Esophagus muscularis mucosa (tissue), 4 donors: ENCODE measurements around the gene VSIG10. TPM values are rescaled to one million over a fixed set of nuclear protein-coding genes. Genes with fewer than 3 reads are reported as not detected.

Source experiments
- DNase-seq: peaks from one replicate; pipeline ENCODE4 v3.0.0-alpha.2; 2017; ENCODE audit errors: extremely low spot score
- H3K27ac ChIP-seq, 4 donors: fragments of 200-600 bp; sonication (generic); replicated peaks in 1 of 4; 1 replicate in 3 of 4; 2 replicates in 1 of 4; pipeline ENCODE4 v1.5.1; 2016 to 2019; ENCODE audit warnings: mild to moderate bottlenecking in 1 of 4
- H3K27me3 ChIP-seq, 4 donors: fragments of 200-600 bp; sonication (generic); one replicate each; pipeline versions ENCODE4 v1.5.1 to v1.6.0; 2016 to 2019
- H3K36me3 ChIP-seq, 4 donors: fragments of 200-600 bp; sonication (generic); one replicate each; pipeline ENCODE4 v1.5.1; 2016 to 2019
- H3K4me1 ChIP-seq, 4 donors: fragments of 200-600 bp; sonication (generic); one replicate each; pipeline ENCODE4 v1.5.1; 2016 to 2019
- H3K4me3 ChIP-seq, 4 donors: fragments of 200-600 bp; sonication (generic); 1 replicate in 2 of 4; 2 replicates in 2 of 4; pipeline ENCODE4 v1.5.1; 2016 to 2019; ENCODE audit warnings: mild to moderate bottlenecking in 4 of 4, moderate library complexity in 1 of 4
- H3K9me3 ChIP-seq, 4 donors: fragments of 200-600 bp; sonication (generic); 1 replicate in 3 of 4; 2 replicates in 1 of 4; pipeline ENCODE4 v1.5.1; 2016 to 2019
- EP300 ChIP-seq: sonication (generic); formaldehyde crosslinking; IDR thresholded peaks from one replicate; pipeline ENCODE4 v1.6.1; 2017; ENCODE audit warnings: antibody characterized with exemption
- POLR2A ChIP-seq: fragments of 450-650 bp; IDR thresholded peaks from one replicate; pipeline ENCODE4 v1.6.1; 2017; ENCODE audit warnings: antibody characterized with exemption, moderate library complexity, mild to moderate bottlenecking, low read depth
- POLR2AphosphoS5 ChIP-seq, 2 donors: sonication (generic); formaldehyde crosslinking; IDR thresholded peaks; one replicate each; pipeline ENCODE4 v1.6.1; 2017; ENCODE audit warnings: antibody characterized with exemption in 2 of 2
- WGBS: methylation state at CpG from one replicate; pipeline ENCODE4 v1.1.5; 2018; 5-methylcytosine and 5-hydroxymethylcytosine counted together
- intact Hi-C: fragments of 100-400 bp; cut with DNase I; formaldehyde crosslinking; loops from one replicate; pipeline ENCODE4 v1.15.1; 2023
- total RNA-seq, 4 donors: library from RNA; depleted of rRNA; stranded (reverse); fragments of >200 nt; gene quantifications; one replicate each; pipeline versions ENCODE4 v1.1.0 to v1.2.1, GENCODE V29; 2016
- TF ChIP-seq, protein P1 (sequence below), 3 experiments: fragments of 200-600 bp in 2 of 3; fragments of 450-650 bp in 1 of 3; sonication (generic) in 2 of 3; IDR thresholded peaks; one replicate each; pipeline ENCODE4 v1.5.1; 2017 to 2019; ENCODE audit warnings: antibody characterized with exemption in 3 of 3, mild to moderate bottlenecking in 2 of 3, moderate library complexity in 1 of 3

Gene VSIG10
- total RNA-seq, 4 donors from 2014 or later, result 14.1 to 71.7 (median 22.0) TPM

DNA sequence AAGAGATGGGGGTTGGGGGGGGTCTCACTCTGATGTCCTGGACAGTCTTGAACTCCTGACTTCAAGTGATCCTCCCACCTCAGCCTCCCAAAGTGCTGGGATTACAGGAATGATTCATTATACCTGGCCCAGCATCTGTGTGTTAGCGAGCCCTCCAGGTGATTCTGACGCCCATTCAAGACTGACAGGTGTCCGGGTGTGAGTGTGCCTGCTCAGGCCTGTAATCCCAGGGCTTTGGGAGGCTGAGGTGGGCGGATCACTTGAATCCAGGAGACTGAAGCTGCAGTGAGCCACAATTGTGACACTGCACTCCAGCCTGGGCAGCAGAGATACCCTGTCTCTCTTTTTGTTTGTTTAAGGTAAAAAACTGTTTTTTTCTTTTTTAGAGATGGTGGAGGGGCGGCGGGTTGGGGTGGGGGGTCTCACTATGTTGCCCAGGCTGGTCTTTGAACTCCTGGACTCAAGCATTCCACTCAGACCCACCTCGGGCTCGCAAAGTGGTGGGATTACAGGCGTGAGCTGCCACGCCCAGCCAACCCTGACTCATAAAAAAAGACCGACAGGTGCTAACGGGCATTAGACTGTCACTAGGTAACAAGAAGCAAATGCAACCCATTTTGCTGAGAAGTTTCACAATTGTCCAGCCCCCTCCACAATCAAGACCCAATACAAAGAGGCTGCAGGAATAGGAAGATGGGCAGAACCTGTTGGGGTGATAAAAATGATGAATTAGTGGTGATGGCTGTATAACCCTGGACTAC is 4.7 kb downstream of the VSIG10 start:
- WGBS, result 89% methylated on average over 12 of the region's 12 CpGs
- DNase-seq, result no peak
- Histone ChIP-seq H3K27me3 (no peaks in the 10 kb centered on the region), H3K4me1 (peaks cover 9 to 16% (median 12%) of the 10 kb centered on the region in 4 donors), H3K4me3 (no peak overlapping the region), H3K36me3 (peaks cover 0 to 12% (median 5%) of the 10 kb centered on the region in 4 donors), H3K27ac (no peak overlapping the region), H3K9me3 (no peaks in the 10 kb centered on the region)
- intact Hi-C loops, result no loop called here
- TF ChIP-seq, protein P1, sequence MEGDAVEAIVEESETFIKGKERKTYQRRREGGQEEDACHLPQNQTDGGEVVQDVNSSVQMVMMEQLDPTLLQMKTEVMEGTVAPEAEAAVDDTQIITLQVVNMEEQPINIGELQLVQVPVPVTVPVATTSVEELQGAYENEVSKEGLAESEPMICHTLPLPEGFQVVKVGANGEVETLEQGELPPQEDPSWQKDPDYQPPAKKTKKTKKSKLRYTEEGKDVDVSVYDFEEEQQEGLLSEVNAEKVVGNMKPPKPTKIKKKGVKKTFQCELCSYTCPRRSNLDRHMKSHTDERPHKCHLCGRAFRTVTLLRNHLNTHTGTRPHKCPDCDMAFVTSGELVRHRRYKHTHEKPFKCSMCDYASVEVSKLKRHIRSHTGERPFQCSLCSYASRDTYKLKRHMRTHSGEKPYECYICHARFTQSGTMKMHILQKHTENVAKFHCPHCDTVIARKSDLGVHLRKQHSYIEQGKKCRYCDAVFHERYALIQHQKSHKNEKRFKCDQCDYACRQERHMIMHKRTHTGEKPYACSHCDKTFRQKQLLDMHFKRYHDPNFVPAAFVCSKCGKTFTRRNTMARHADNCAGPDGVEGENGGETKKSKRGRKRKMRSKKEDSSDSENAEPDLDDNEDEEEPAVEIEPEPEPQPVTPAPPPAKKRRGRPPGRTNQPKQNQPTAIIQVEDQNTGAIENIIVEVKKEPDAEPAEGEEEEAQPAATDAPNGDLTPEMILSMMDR (IDR thresholded peaks at IDR 0.05), result no peak
- TF ChIP-seq POLR2A (no peak), EP300 (no peak), POLR2AphosphoS5 (IDR thresholded peaks at IDR 0.05) (no peak)

DNA sequence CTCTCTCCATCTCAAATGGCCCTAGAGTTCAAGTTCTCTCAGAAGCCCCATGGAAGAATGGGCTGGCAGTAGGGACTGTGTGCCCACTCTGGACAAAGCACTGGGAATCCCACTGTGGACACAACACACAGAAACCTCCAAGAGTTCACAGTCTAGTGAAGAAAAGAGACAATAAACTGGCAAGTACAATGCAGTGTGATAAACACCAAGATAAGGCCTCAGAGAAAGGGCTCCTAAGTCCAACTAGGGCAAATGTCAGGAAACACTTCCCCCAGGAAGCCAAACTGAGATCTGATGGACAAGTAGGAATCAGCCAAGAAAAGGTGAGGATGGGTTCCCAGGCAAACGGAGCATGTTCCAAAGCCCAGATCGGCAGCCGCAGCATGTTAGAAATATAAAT is 5.4 kb downstream of the VSIG10 start:
- 92% methylated on average over 3 of the region's 3 CpGs for WGBS
- Histone ChIP-seq H3K27me3 (no peaks in the 10 kb centered on the region), H3K4me3 (no peak overlapping the region), H3K4me1 (peaks cover 7 to 15% (median 12%) of the 10 kb centered on the region in 4 donors), H3K36me3 (peaks cover 0 to 15% (median 7%) of the 10 kb centered on the region in 4 donors), H3K9me3 (no peaks in the 10 kb centered on the region), H3K27ac (no peak overlapping the region)
- TF ChIP-seq, protein P1 (IDR thresholded peaks at IDR 0.05), result no peak
- TF ChIP-seq POLR2A (no peak), EP300 (no peak), POLR2AphosphoS5 (IDR thresholded peaks at IDR 0.05) (no peak)
- no peak for DNase-seq
- intact Hi-C loops, result no loop called here

DNA sequence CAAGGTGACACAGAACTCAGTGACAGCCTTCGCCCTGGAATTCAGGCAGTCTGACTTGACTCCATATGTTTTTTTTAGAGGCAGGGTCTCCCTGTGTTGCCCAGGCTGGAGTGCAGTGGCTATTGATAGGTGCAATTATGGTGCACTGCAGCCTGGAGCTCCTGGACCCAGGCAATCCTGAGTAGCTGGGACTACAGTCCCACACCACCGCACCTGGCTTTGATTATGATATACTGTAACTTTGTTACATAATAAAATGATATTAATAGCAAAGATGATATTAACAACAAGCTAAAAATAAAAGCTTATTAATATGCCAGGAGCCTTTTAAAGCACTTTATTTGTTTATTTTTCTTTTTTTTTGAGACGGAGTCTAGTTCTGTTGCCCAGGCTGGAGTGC is 9.8 kb downstream of the VSIG10 start:
- 55% methylated on average over 3 of the region's 3 CpGs for WGBS
- H3K27ac ChIP-seq, result no peak overlapping the region

DNA sequence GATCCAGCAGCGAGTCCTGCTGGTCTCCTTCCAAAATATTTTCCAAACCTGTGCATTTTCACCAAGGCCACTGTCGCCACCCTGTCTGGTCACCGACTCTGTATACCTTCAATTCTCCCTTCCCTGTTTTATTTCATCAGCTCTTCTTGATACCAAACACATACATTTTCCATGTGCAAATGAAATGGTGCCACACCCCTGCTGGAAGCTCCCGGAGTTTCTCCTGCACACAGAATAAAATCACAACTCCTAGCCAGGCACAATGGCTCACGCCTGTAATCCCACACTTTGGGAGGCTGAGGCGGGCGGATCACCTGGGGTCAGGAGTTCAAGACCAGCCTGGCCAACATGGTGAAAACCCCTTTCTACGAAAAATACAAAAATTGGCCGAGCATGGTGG is 14.0 kb downstream of the VSIG10 start:
- no peak overlapping the region for H3K27ac ChIP-seq
- no peak overlapping the region for H3K4me3 ChIP-seq
- TF ChIP-seq POLR2AphosphoS5 (IDR thresholded peaks at IDR 0.05), result no peak
- TF ChIP-seq POLR2A, result no peak
- TF ChIP-seq, protein P1 (IDR thresholded peaks at IDR 0.05), result no peak
- no peak for TF ChIP-seq EP300
- DNase-seq, result no peak
- 97% methylated on average over 9 of the region's 9 CpGs for WGBS
- no peaks in the 10 kb centered on the region for H3K4me1 ChIP-seq
- H3K27me3 ChIP-seq, result no peaks in the 10 kb centered on the region
- intact Hi-C loops, result no loop called here
- no peaks in the 10 kb centered on the region for H3K9me3 ChIP-seq
- peaks cover 0 to 41% (median 22%) of the 10 kb centered on the region in 4 donors for H3K36me3 ChIP-seq

More for the DNA sequence above, 9.8 kb downstream of the VSIG10 start:
- no peaks in the 10 kb centered on the region for H3K4me1 ChIP-seq
- intact Hi-C loops, result no loop called here
- no peak for TF ChIP-seq EP300
- TF ChIP-seq, protein P1 (IDR thresholded peaks at IDR 0.05), result no peak
- no peak for TF ChIP-seq POLR2AphosphoS5 (IDR thresholded peaks at IDR 0.05)
- no peak for TF ChIP-seq POLR2A
- H3K27me3 ChIP-seq, result no peaks in the 10 kb centered on the region
- H3K9me3 ChIP-seq, result no peaks in the 10 kb centered on the region
- DNase-seq, result no peak
- H3K36me3 ChIP-seq, result peaks cover 0 to 46% (median 26%) of the 10 kb centered on the region in 4 donors
- no peak overlapping the region for H3K4me3 ChIP-seq
